GM19023 (cell line): ENCODE results near the gene UGT1A5.

Source experiments
- ATAC-seq: cut with Tn5 transposase; IDR thresholded peaks from one replicate; pipeline ENCODE4 v1.9.1; 2021; ENCODE audit warnings: mild to moderate bottlenecking, moderate library complexity; ENCODE audit not compliant: unreplicated experiment

Gene UGT1A5

DNA sequence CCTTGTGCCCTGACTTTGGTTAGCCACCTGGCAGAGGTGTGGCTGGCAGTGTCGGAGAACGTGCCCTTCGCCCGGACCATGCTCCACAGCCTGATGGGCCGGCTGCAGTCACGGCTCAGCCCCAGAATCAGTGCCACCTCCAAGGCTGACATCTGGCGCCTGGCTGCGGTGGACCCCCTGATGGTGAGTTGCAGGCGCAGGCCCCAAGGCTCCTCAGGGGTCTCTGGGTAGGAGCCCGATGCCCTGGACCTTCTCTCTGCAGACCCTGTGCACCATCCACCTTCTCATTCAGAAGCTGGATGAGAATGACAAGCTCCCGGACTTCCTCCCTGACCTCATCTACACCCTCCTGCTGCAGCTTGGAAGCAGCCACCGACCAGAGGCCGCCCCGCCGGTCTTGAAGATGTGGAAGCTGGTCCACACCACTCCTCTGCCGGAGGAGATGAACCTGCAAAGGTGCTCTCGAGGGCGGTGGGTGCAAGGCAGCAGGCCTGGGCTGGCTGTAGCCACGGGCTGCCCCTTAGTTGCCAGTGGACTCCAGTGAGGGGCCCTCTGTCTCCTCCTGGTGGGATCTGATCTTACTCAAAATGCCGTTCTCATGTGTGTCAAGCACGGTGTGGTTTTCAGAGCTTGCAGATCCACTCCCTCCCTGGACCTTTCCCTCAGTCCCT, 109.5 kb downstream of the UGT1A5 start:
- ATAC-seq, result no peak
